C4-2B (cell line): ENCODE results near the gene KCNQ1.

Experiments
- H3K27ac ChIP-seq: fragments of 450-650 bp; 2 replicates; pipeline ENCODE4 v1.5.1; 2017
- CTCF ChIP-seq: fragments of 450-650 bp; conservative IDR thresholded peaks from 2 replicates; pipeline ENCODE4 v1.5.1; 2017; ENCODE audit warnings: mild to moderate bottlenecking
- ZFX ChIP-seq: fragments of 450-650 bp; IDR thresholded peaks from 2 replicates; pipeline ENCODE4 v1.6.1; 2017

The KCNQ1 gene

GRCh38 chr11:2471048-2471803 is 26.4 kb downstream of the KCNQ1 start:
- TF ChIP-seq ZFX (no peak), CTCF (no peak)
- no peak overlapping the region for H3K27ac ChIP-seq

GRCh38 chr11:2471804-2472096 is 26.9 kb downstream of the KCNQ1 start:
- TF ChIP-seq CTCF = no peak
- no peak for TF ChIP-seq ZFX

GRCh38 chr11:2472428-2473186 is 27.8 kb downstream of the KCNQ1 start:
- TF ChIP-seq CTCF (no peak), ZFX (no peak)
- H3K27ac ChIP-seq = no peak overlapping the region

More at GRCh38 chr11:2471804-2472096, 26.9 kb downstream of the KCNQ1 start:
- no peak overlapping the region for H3K27ac ChIP-seq

GRCh38 chr11:2473361-2474058 is 28.7 kb downstream of the KCNQ1 start:
- H3K27ac ChIP-seq = no peak overlapping the region
- TF ChIP-seq ZFX (no peak), CTCF (no peak)

GRCh38 chr11:2474059-2474901 is 29.5 kb downstream of the KCNQ1 start:
- TF ChIP-seq CTCF = no peak
- no peak for TF ChIP-seq ZFX
- no peak overlapping the region for H3K27ac ChIP-seq

- H3K27ac ChIP-seq = no peak overlapping the region
- TF ChIP-seq ZFX (no peak), CTCF (no peak)
Measured at GRCh38 chr11:2475136-2475918, 30.5 kb downstream of the KCNQ1 start.
